Left ventricle myocardium inferior (tissue), 1 donor: ENCODE measurements around the gene ERICH6. TPM values are rescaled to one million over a fixed set of nuclear protein-coding genes. Genes with fewer than 3 reads are reported as not detected.

ENCODE experiments used
- DNase-seq: peaks from one replicate; pipeline ENCODE4 v3.0.0-alpha.2; 2020
- H3K27ac ChIP-seq: fragments of 200-600 bp; replicated peaks from 2 replicates; pipeline ENCODE4 v1.8.0; 2021
- H3K27me3 ChIP-seq: fragments of 200-600 bp; 2 replicates; pipeline ENCODE4 v1.8.0; 2021; ENCODE audit warnings: low read depth
- H3K36me3 ChIP-seq: fragments of 200-600 bp; 2 replicates; pipeline ENCODE4 v1.8.0; 2021
- H3K4me1 ChIP-seq: fragments of 200-600 bp; 2 replicates; pipeline ENCODE4 v1.8.0; 2021
- H3K4me3 ChIP-seq: fragments of 200-600 bp; 2 replicates; pipeline ENCODE4 v1.8.0; 2021; ENCODE audit warnings: mild to moderate bottlenecking, moderate library complexity
- H3K9me3 ChIP-seq: fragments of 200-600 bp; replicated peaks from 2 replicates; pipeline ENCODE4 v1.8.0; 2021
- intact Hi-C: fragments of 100-400 bp; cut with micrococcal nuclease; formaldehyde crosslinking; loops from one replicate; pipeline ENCODE4 v1.11.0; 2022
- total RNA-seq: library from RNA; stranded (reverse); fragmentation: NEBNext Ultra II Directional; extraction: Animal tissue kit (Norgen Biotek cat#: 25700); gene quantifications from one replicate; pipeline ENCODE4 v1.2.1, GENCODE V29; 2021
- TF ChIP-seq, protein P1 (sequence below): fragments of 200-600 bp; IDR thresholded peaks from 2 replicates; pipeline ENCODE4 v1.8.0; 2021; ENCODE audit warnings: antibody characterized with exemption, mild to moderate bottlenecking, borderline replicate concordance
- donor health status: DM: no; HTN: yes; CAD: no; lungs with severe emphysema.

ERICH6 gene
- total RNA-seq, 1 donor from 2014 or later: 0.55 TPM

DNA sequence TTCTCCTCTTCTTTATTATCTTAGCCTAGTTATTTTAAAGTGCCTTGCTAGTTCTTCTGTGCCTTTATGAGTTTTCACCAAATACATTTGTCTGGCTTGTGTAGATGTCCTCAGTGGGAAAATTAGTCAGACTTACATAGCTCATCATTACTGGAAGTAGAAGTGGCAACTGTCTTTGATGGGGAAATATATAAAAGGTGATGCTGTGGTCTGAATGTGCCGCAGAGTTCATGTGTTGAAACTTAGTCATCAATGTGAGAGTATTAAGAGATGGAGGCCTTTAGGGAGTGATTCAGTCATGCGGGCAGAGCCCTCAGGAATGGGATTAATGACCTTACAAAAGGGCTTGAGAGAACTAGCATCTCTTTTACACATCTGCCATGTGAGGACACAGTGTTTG lies 6.4 kb upstream of the ERICH6 start:
- TF ChIP-seq, protein P1, sequence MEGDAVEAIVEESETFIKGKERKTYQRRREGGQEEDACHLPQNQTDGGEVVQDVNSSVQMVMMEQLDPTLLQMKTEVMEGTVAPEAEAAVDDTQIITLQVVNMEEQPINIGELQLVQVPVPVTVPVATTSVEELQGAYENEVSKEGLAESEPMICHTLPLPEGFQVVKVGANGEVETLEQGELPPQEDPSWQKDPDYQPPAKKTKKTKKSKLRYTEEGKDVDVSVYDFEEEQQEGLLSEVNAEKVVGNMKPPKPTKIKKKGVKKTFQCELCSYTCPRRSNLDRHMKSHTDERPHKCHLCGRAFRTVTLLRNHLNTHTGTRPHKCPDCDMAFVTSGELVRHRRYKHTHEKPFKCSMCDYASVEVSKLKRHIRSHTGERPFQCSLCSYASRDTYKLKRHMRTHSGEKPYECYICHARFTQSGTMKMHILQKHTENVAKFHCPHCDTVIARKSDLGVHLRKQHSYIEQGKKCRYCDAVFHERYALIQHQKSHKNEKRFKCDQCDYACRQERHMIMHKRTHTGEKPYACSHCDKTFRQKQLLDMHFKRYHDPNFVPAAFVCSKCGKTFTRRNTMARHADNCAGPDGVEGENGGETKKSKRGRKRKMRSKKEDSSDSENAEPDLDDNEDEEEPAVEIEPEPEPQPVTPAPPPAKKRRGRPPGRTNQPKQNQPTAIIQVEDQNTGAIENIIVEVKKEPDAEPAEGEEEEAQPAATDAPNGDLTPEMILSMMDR: no peak
- Histone ChIP-seq H3K9me3 (peaks cover 14% of the 10 kb centered on the region), H3K27me3 (no peaks in the 10 kb centered on the region), H3K4me3 (no peak overlapping the region), H3K27ac (no peak overlapping the region), H3K4me1 (no peaks in the 10 kb centered on the region), H3K36me3 (peaks cover 10% of the 10 kb centered on the region)
- no peak for DNase-seq
- intact Hi-C loops: no loop called here

DNA sequence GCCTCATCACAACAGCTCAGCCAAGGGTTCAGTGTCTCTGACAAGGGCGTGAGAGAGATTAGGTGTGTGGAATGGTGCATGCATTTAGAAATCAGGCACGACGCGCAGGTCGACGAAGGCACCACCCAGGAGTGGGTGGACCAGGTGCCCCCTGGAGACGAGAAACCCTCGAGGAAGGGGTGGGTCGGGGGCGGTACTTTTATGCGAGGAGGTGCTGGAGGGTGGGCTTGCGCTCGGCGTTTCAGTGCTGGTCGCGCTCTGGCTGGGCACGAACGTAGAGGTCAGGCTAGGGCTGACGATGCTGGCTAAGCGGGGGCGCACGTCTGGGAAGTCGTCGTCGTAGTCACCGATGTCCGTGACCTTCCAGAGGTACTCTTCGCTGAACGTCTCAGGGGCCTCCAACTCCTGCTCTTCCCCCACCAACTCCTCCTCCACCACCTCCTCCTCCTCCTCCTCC lies 393 bp downstream of the ERICH6 start:
- Histone ChIP-seq H3K9me3 (no peaks in the 10 kb centered on the region), H3K27ac (peak overlapping the region; percentile 90), H3K4me3 (peak overlapping the region; percentile 85), H3K4me1 (peaks cover 20% of the 10 kb centered on the region), H3K27me3 (no peaks in the 10 kb centered on the region), H3K36me3 (no peaks in the 10 kb centered on the region)
- intact Hi-C loops: no loop called here
- TF ChIP-seq, protein P1: no peak
- DNase-seq: no peak

DNA sequence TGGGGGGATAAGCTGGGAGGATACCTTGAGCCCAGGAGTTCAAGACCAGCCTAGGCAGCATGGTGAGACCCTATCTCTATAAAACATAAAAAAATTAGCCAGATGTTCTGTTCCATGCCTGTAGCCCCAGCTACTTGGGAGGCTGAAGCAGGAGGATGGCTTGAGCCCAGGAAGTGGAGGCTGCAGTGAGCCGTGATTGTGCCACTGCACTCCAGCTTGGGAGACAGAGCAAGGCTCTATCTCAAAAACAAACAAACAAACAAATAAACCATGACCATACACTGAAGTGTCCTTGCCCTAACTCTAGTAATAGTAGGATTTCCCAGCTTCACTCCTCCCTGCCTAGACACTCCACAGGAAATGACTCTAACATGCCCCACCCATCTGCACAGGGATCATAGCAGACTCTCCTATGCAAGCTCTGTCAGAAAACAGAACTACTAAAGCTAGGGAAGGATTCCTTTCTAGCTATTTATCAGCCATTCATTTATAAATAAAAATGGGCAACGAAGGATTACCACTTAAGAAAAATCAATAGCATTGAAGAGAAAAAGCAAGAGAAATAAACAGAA lies 4.6 kb downstream of the ERICH6 start:
- TF ChIP-seq, protein P1: no peak
- H3K9me3 ChIP-seq: no peaks in the 10 kb centered on the region
- no peak overlapping the region for H3K4me3 ChIP-seq
- intact Hi-C loops: no loop called here
- peaks cover 10% of the 10 kb centered on the region for H3K4me1 ChIP-seq
- DNase-seq: no peak
- no peaks in the 10 kb centered on the region for H3K36me3 ChIP-seq
- no peak overlapping the region for H3K27ac ChIP-seq
- no peaks in the 10 kb centered on the region for H3K27me3 ChIP-seq

DNA sequence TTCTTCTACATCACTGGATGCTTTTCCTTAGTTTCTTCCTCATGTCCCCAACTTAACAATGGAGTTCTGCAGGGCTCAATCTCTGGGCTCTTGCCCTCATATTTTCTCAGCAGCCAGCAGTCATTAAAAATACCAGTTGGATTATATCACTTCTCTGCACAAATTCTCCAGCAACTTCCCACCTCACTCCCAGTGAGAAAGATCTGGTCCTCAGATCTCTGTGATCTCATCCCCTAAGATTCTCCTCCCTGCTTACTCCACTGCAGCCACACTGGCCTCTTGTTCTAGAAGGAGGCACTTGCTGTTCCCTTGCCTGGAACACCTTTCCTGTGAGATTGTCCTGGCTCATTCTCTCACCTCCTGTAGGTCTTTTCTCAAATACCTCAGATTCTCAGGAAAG lies 6.1 kb downstream of the ERICH6 start:
- H3K9me3 ChIP-seq: peaks cover 8% of the 10 kb centered on the region
- TF ChIP-seq, protein P1: no peak
- no peak overlapping the region for H3K4me3 ChIP-seq
- no peaks in the 10 kb centered on the region for H3K4me1 ChIP-seq
- no peaks in the 10 kb centered on the region for H3K36me3 ChIP-seq
- no peak overlapping the region for H3K27ac ChIP-seq
- no peak for DNase-seq
- H3K27me3 ChIP-seq: no peaks in the 10 kb centered on the region
- intact Hi-C loops: no loop called here

DNA sequence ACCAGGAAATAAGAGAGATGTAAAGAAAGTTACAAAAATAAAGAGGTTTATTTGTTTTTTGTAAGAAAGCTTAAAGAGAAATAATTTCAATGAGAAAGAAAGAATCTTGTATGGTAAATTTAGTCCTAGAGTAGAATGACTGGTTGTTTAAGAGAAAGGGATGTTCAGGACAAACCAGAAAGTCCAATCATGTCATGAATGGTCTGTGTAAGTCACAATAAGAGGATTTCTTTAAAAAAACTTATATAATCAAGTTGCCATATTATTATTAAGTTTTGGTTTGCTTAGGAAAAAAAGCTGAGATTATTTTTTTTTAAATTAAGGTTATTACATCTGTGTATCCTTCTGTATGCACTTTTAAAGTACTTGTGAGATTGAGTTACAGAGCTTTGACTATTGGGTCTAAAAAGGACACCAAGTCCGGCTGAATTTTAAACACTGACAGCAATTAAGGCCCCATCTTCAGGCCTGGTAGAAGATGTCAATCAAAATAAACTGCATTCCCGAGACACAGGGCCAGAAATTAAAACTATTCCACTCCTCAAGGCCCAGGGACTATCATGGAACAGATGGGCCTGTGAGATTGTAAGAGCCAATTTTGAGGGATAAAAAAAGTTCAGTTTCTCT lies 12.2 kb downstream of the ERICH6 start:
- TF ChIP-seq, protein P1: no peak
- H3K4me1 ChIP-seq: no peaks in the 10 kb centered on the region
- no peak for DNase-seq
- intact Hi-C loops: no loop called here
- no peak overlapping the region for H3K27ac ChIP-seq
- H3K4me3 ChIP-seq: no peak overlapping the region
- H3K9me3 ChIP-seq: peaks cover 16% of the 10 kb centered on the region
- no peaks in the 10 kb centered on the region for H3K27me3 ChIP-seq
- H3K36me3 ChIP-seq: no peaks in the 10 kb centered on the region
